C1 segment of cervical spinal cord (tissue), 14 donors: ENCODE measurements around the gene CEBPZOS.
A peak's percentile ranks its signal among the peaks of the same experiment; 100 is the strongest.

ENCODE experiments used
- DNase-seq, 14 donors: peaks; one replicate each; lab custom pipeline; 2025; lab: John Stamatoyannopoulos, UW

The CEBPZOS gene

GRCh38 chr2:37232131-37232933, 36.0 kb downstream of the CEBPZOS start:
- peak in 7 of 14 donors; percentile 8 to 45 (median 18) for DNase-seq

GRCh38 chr2:37243435-37243834, 47.1 kb downstream of the CEBPZOS start:
- no peak for DNase-seq

- no peak for DNase-seq
Measured at GRCh38 chr2:37244017-37244416, 47.7 kb downstream of the CEBPZOS start.

GRCh38 chr2:37244755-37245154, 48.5 kb downstream of the CEBPZOS start:
- no peak for DNase-seq

GRCh38 chr2:37246205-37246604, 49.9 kb downstream of the CEBPZOS start:
- no peak for DNase-seq

- DNase-seq: no peak
Measured at GRCh38 chr2:37250869-37251740, 54.8 kb downstream of the CEBPZOS start.
